HG02678 (cell line): ENCODE data around the gene GRB14.
"Not testable (repeated sequence)": the region's sequence is repeated elsewhere in the genome, so short reads cannot be mapped to it uniquely, and the experiment has no call there.

Experiments
- ATAC-seq: cut with Tn5 transposase; IDR thresholded peaks from one replicate; pipeline ENCODE4 v1.9.1; 2021; ENCODE audit warnings: mild to moderate bottlenecking, moderate library complexity; ENCODE audit not compliant: unreplicated experiment

The GRB14 gene

DNA sequence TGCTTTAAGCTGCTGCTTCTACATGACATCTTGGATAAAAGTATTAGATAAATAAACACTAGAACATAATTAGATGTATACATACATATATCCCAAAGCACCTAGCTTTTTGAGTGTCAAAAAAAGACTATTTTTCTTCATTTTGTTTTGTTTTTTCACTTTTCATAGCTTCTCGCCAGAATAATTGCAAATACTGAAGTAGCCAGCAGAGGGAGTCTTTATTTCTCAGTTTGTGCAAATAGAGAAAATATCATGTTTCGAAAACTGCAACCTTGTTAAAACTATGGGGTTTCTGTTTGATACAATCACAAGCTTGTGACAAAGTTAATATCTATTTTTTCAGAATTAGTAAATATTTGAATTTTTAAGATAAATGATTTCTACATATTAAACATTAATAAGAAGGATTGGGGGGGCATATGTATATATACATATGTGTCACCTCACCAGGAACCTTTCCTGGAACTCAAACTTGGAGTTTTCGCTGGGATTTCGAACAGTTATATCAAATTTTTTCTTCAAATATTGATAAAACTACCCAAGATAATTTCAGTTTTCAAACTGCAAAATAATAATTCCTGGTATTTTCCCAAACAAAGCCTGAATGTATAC is 61.0 kb downstream of the GRB14 start:
- ATAC-seq: peak; percentile 61

DNA sequence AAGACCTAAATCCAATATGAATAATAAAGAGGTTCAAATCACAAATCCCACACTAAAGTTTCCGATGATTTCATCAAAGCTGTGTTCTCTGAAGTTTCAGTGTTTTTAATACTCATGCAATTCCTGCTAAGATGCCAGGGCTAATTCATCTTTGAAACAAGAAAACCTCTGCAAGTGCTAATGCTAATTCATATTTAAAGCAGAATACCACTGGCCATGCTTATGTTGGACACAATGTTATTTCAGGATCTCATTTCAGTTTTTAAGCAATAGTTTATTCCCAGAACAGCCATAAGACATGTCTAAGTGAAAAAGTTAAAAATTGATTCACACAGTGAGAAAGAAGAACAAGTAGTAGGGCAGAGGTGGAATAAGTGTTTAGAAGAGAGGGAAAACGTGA is 62.8 kb downstream of the GRB14 start:
- ATAC-seq: no peak

GRCh38 chr2:164554487-164554886 is 66.8 kb downstream of the GRB14 start:
- ATAC-seq: no peak

DNA sequence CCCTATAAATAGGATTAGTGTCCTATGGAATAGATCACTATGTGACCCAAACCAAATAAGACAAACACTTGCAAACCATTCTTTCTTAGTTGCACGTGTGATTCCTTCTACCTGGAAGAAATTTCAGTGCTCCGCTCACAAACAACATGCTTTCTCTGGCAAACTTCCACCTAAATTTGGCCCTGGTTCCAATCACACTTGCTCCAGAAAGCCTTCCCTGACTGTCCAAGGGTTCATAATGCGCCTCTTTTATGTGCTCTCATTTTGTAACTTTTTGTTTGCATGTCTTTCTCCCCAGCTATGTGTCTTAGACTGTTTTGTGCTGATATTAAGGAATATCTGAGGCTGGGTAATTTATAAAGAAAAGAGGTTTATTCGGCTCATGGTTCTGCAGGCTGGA is 69.8 kb downstream of the GRB14 start:
- ATAC-seq: no peak

GRCh38 chr2:164549705-164550104 is 71.6 kb downstream of the GRB14 start:
- ATAC-seq: not testable (repeated sequence)

GRCh38 chr2:164545484-164545883 is 75.8 kb downstream of the GRB14 start:
- no peak for ATAC-seq

DNA sequence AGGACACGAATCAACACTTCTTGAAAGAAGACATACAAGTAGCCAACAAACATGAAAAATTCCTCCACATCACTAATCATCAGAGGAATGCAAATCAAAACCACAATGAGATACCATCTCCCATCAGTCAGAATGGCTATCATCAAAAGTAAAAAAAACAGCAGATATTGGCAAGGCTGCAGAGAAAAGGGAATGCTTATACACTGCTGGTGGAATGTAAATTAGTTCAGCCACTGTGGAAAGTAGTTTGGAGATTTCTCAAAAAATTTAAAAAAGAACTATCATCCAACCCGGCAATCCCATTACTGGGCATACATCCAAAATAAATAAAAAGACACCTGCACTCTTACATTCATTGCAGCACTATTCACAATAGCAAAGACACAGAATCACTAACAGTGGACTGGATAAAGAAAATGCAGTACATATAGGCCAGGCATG is 78.7 kb downstream of the GRB14 start:
- no peak for ATAC-seq

GRCh38 chr2:164538240-164538866 is 82.9 kb downstream of the GRB14 start:
- peak; percentile 67 for ATAC-seq

- ATAC-seq: no peak
Measured at GRCh38 chr2:164535280-164536025, 85.8 kb downstream of the GRB14 start.

GRCh38 chr2:164530464-164530863 is 90.8 kb downstream of the GRB14 start:
- ATAC-seq: no peak

DNA sequence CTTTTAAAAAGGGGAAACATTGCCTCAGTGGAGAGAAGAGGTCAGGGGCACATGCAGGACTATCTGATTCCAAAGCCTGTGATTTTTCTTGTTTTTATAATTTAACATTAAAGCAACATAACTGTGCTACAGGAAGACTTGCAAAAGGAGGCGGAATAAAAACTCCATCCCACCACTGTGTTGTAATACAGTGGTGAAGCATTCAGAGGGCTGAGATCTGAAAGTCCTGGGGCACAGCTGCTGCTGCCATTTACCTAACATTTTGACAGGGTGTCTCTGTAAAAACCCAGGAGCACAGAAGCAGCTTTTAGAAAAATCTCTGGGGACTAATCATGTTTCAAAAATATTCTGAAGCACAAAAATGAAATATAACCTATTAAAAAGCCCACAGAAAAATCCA is 97.6 kb downstream of the GRB14 start:
- ATAC-seq: no peak

GRCh38 chr2:164523009-164523408 is 98.3 kb downstream of the GRB14 start:
- no peak for ATAC-seq

- ATAC-seq: no peak
Measured at GRCh38 chr2:164522561-164522981, 98.7 kb downstream of the GRB14 start.

DNA sequence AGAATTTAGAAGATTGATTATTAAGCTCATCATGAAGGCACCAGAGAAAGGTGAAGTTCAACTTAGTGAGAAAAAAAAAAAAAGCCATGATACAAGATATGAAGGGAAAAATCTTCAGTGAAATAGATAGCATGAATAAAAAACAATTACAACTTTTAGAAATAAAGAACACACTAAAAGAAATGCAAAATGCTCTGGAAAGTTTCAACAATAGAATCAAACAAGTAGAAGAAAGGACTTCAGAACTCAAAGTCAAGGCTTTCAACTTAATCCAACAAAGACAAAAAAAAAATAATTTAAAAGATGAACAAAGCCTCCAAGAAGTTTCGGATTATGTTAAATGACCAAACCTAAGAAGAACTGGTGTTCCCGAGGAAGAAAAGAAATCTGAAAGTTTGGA is 105.5 kb downstream of the GRB14 start:
- ATAC-seq: no peak

GRCh38 chr2:164515030-164515429 is 106.3 kb downstream of the GRB14 start:
- no peak for ATAC-seq

DNA sequence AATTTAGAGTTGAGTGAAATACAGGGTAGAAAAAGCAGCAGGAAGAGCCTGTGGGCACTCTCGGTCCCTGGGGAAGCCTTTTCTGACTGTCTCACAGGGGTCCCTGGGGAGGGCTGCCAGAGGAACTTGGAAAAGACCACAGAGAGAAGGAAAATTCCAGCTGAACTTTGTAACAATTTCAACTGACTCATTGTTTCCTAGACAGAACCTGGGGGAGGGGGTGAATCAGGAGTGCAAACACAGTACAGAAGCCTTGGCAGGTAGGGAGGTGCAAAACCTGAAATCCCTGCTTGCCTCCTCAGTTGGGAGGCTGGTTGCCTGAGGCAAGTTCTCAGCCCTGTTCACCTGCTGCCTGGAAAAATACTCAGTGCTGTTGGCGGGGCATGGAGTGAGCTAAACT is 106.8 kb downstream of the GRB14 start:
- no peak for ATAC-seq

GRCh38 chr2:164512871-164513270 is 108.4 kb downstream of the GRB14 start:
- no peak for ATAC-seq

DNA sequence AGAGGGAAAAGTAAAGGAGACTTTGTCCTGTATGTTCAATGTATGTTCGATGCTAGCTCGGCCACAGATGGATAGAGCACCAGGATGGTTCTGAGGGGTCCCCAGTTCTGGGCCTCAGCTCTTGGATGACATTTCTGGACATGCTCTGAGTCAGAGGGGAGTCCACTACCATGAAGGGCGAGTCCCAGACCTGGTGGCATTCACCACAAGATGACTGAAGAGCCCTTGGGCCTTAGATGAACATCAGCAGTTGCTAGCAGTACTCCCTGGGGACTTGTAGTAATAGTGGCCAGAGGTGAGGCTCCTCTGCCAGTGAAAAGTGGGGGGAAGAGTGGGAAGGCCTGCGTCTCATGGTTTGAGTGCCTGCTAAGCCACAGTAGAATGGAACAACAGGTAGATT is 109.5 kb downstream of the GRB14 start:
- no peak for ATAC-seq

DNA sequence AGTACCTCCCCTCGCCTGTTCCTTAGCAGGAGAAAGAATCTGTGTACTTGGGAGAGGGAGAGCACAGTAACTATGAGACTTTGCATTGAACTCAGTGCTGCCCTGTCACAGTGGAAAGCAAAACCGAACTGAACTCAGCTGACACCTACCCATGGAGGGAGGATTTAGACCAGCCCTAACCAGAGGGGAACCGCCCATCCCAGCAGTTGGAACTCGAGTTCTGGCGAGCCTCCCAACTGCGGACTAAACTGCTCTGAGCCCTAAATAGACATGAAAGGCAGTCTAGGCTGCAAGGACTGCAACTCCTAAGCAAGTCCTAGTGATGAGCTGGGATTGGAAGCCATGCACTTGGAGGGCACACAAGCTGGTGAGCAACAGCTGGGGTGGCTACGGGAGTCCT is 110.4 kb downstream of the GRB14 start:
- no peak for ATAC-seq

DNA sequence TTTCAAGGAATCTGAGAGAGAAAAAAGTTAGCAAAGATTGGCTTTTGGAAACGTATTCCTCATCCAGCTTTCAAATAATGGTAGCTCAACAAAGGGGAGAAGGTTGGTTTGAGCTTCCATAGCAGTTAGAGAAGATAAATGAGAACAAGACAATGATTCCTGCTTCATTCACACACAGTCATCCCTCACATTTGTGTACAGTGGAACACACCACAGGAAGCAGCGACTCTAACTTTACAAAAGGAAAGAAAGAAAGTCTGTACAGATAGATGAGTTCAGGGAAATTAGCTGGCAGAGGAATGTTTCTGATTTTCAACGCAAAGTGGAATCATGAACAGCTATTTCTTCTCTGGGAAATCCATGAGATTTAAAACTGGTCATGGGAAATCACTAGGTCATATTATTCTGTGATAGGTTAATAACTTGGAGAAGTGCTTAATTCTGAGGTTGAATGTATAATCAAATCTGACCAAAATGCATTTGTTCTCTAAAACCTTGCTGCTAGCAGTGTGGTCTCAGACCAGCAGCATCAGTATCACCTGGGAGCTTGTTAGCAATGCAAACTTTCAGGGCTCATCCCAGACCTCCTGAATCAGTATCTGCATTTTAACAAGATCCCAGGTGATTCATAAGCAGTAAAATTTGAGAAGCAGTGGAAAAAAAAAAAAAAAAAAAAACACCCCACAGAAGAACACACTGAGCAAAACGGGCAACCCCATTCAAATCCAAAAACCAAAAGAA is 112.0 kb downstream of the GRB14 start:
- ATAC-seq: no peak

GRCh38 chr2:164504253-164504652 is 117.0 kb downstream of the GRB14 start:
- ATAC-seq: no peak
